ENCODE measurements around the gene SKP1.

SKP1 gene

GRCh38 chr5:134203630-134204029 is 26.9 kb upstream of the SKP1 start:
- H3K23ac ChIP-seq (ENCODE audit: low read length in 2 of 2) = no peak overlapping the region
- no peak overlapping the region for H2BK15ac ChIP-seq (ENCODE audit: low read depth, poor library complexity, severe bottlenecking)
- H3K9me3 ChIP-seq (ENCODE audit: control insufficient read depth, low read length) = no peaks in the 10 kb centered on the region
- no peak overlapping the region for H3K4me2 ChIP-seq (ENCODE audit: low read length, poor library complexity, severe bottlenecking)
- peaks cover 14% of the 10 kb centered on the region for H3K79me1 ChIP-seq (replicated peaks; ENCODE audit: low read length, poor library complexity, severe bottlenecking)
- no peak for DNase-seq
- WGBS = over 99% methylated on average over 3 of the region's 3 CpGs
- H2BK120ac ChIP-seq (ENCODE audit: low read depth, low read length) = no peak overlapping the region
- no peak overlapping the region for H3K18ac ChIP-seq (ENCODE audit: low read depth in 1 of 2, low read length in 2 of 2)
- no peak overlapping the region for H3K4ac ChIP-seq (ENCODE audit: low read depth in 1 of 2, low read length in 2 of 2)
- H2AK5ac ChIP-seq (ENCODE audit: low read length, severe bottlenecking) = no peak overlapping the region
- no peak overlapping the region for H4K8ac ChIP-seq (ENCODE audit: low read length)
- H3K27me3 ChIP-seq (ENCODE audit: control insufficient read depth in 1 of 2, insufficient read depth in 1 of 2, low read length in 2 of 2) = no peaks in the 10 kb centered on the region
- peaks cover 12% of the 10 kb centered on the region for H3K4me1 ChIP-seq (ENCODE audit: control insufficient read depth, insufficient read depth, low read depth, low read length)
- H3K9ac ChIP-seq (ENCODE audit: low read length) = no peak overlapping the region
- H3K27ac ChIP-seq (ENCODE audit: low read length, poor library complexity, severe bottlenecking) = no peak overlapping the region
- no peak overlapping the region for H2BK5ac ChIP-seq (ENCODE audit: low read depth, low read length, poor library complexity, severe bottlenecking)
- no peak overlapping the region for H3K14ac ChIP-seq (ENCODE audit: low read length in 2 of 2)
- H2AFZ ChIP-seq (ENCODE audit: low read depth, low read length) = no peak overlapping the region
- no peak overlapping the region for H2BK12ac ChIP-seq (ENCODE audit: low read length in 2 of 2)
- H3K36me3 ChIP-seq (ENCODE audit: control insufficient read depth in 1 of 2, insufficient read depth in 2 of 2, low read depth in 1 of 2, low read length in 2 of 2) = peaks cover 18 to 75% of the 10 kb centered on the region in 2 experiments
- no peak overlapping the region for H4K91ac ChIP-seq (ENCODE audit: low read length)
- H3K4me3 ChIP-seq (ENCODE audit: insufficient read depth in 1 of 2, low read depth in 1 of 2, low read length in 2 of 2) = no peak overlapping the region

- Histone ChIP-seq H2BK5ac (ENCODE audit: low read depth, low read length, poor library complexity, severe bottlenecking) (no peak overlapping the region), H3K4me1 (ENCODE audit: control insufficient read depth, insufficient read depth, low read depth, low read length) (no peaks in the 10 kb centered on the region), H3K18ac (ENCODE audit: low read depth in 1 of 2, low read length in 2 of 2) (no peak overlapping the region), H4K91ac (ENCODE audit: low read length) (no peak overlapping the region), H3K9ac (ENCODE audit: low read length) (no peak overlapping the region), H3K14ac (ENCODE audit: low read length in 2 of 2) (no peak overlapping the region), H3K36me3 (ENCODE audit: control insufficient read depth in 1 of 2, insufficient read depth in 2 of 2, low read depth in 1 of 2, low read length in 2 of 2) (peaks cover 13 to 57% of the 10 kb centered on the region in 2 experiments), H3K4me3 (ENCODE audit: insufficient read depth in 1 of 2, low read depth in 1 of 2, low read length in 2 of 2) (no peak overlapping the region), H2AK5ac (ENCODE audit: low read length, severe bottlenecking) (no peak overlapping the region), H3K4me2 (ENCODE audit: low read length, poor library complexity, severe bottlenecking) (no peak overlapping the region), H3K9me3 (ENCODE audit: control insufficient read depth, low read length) (no peaks in the 10 kb centered on the region), H3K27ac (ENCODE audit: low read length, poor library complexity, severe bottlenecking) (no peak overlapping the region), H2BK12ac (ENCODE audit: low read length in 2 of 2) (no peak overlapping the region), H4K8ac (ENCODE audit: low read length) (no peak overlapping the region), H2AFZ (ENCODE audit: low read depth, low read length) (no peak overlapping the region), H3K4ac (ENCODE audit: low read depth in 1 of 2, low read length in 2 of 2) (no peak overlapping the region), H3K23ac (ENCODE audit: low read length in 2 of 2) (no peak overlapping the region), H2BK15ac (ENCODE audit: low read depth, poor library complexity, severe bottlenecking) (no peak overlapping the region), H3K79me1 (replicated peaks; ENCODE audit: low read length, poor library complexity, severe bottlenecking) (peaks cover 18% of the 10 kb centered on the region), H3K27me3 (ENCODE audit: control insufficient read depth in 1 of 2, insufficient read depth in 1 of 2, low read length in 2 of 2) (no peaks in the 10 kb centered on the region), H2BK120ac (ENCODE audit: low read depth, low read length) (no peak overlapping the region)
- no peak for DNase-seq
- WGBS = 88% methylated on average over 5 of the region's 5 CpGs
These were observed 18.9 kb upstream of the SKP1 start for GRCh38 chr5:134195666-134196065.

GRCh38 chr5:134189031-134189430 is 12.3 kb upstream of the SKP1 start:
- H2BK120ac ChIP-seq (ENCODE audit: low read depth, low read length) = no peak overlapping the region

GRCh38 chr5:134188092-134188491 is 11.3 kb upstream of the SKP1 start:
- no peak overlapping the region for H2BK120ac ChIP-seq (ENCODE audit: low read depth, low read length)
- no peaks in the 10 kb centered on the region for H3K9me3 ChIP-seq (ENCODE audit: control insufficient read depth, low read length)
- no peak overlapping the region for H3K14ac ChIP-seq (ENCODE audit: low read length in 2 of 2)
- H2BK5ac ChIP-seq (ENCODE audit: low read depth, low read length, poor library complexity, severe bottlenecking) = no peak overlapping the region
- H3K36me3 ChIP-seq (ENCODE audit: control insufficient read depth in 1 of 2, insufficient read depth in 2 of 2, low read depth in 1 of 2, low read length in 2 of 2) = no peaks in the 10 kb centered on the region
- H3K4ac ChIP-seq (ENCODE audit: low read depth in 1 of 2, low read length in 2 of 2) = no peak overlapping the region
- H3K27me3 ChIP-seq (ENCODE audit: control insufficient read depth in 1 of 2, insufficient read depth in 1 of 2, low read length in 2 of 2) = no peaks in the 10 kb centered on the region
- H3K4me1 ChIP-seq (ENCODE audit: control insufficient read depth, insufficient read depth, low read depth, low read length) = peaks cover 4% of the 10 kb centered on the region
- H3K18ac ChIP-seq (ENCODE audit: low read depth in 1 of 2, low read length in 2 of 2) = no peak overlapping the region
- no peak overlapping the region for H3K27ac ChIP-seq (ENCODE audit: low read length, poor library complexity, severe bottlenecking)
- DNase-seq = no peak
- H2AK5ac ChIP-seq (ENCODE audit: low read length, severe bottlenecking) = no peak overlapping the region
- no peak overlapping the region for H4K8ac ChIP-seq (ENCODE audit: low read length)
- H3K23ac ChIP-seq (ENCODE audit: low read length in 2 of 2) = no peak overlapping the region
- no peak overlapping the region for H2BK12ac ChIP-seq (ENCODE audit: low read length in 2 of 2)
- H2BK15ac ChIP-seq (ENCODE audit: low read depth, poor library complexity, severe bottlenecking) = no peak overlapping the region
- no peak overlapping the region for H2AFZ ChIP-seq (ENCODE audit: low read depth, low read length)
- no peak overlapping the region for H3K4me2 ChIP-seq (ENCODE audit: low read length, poor library complexity, severe bottlenecking)
- no peak overlapping the region for H4K91ac ChIP-seq (ENCODE audit: low read length)
- H3K9ac ChIP-seq (ENCODE audit: low read length) = no peak overlapping the region
- 96% methylated on average over 1 of the region's 1 CpG for WGBS
- H3K79me1 ChIP-seq (replicated peaks; ENCODE audit: low read length, poor library complexity, severe bottlenecking) = peaks cover 10% of the 10 kb centered on the region
- H3K4me3 ChIP-seq (ENCODE audit: insufficient read depth in 1 of 2, low read depth in 1 of 2, low read length in 2 of 2) = no peak overlapping the region

More at GRCh38 chr5:134189031-134189430, 12.3 kb upstream of the SKP1 start:
- Histone ChIP-seq H2AK5ac (ENCODE audit: low read length, severe bottlenecking) (no peak overlapping the region), H3K36me3 (ENCODE audit: control insufficient read depth in 1 of 2, insufficient read depth in 2 of 2, low read depth in 1 of 2, low read length in 2 of 2) (no peaks in the 10 kb centered on the region), H3K9me3 (ENCODE audit: control insufficient read depth, low read length) (no peaks in the 10 kb centered on the region), H3K23ac (ENCODE audit: low read length in 2 of 2) (no peak overlapping the region), H2BK15ac (ENCODE audit: low read depth, poor library complexity, severe bottlenecking) (no peak overlapping the region), H3K79me1 (replicated peaks; ENCODE audit: low read length, poor library complexity, severe bottlenecking) (peaks cover 12% of the 10 kb centered on the region), H3K9ac (ENCODE audit: low read length) (no peak overlapping the region), H3K27ac (ENCODE audit: low read length, poor library complexity, severe bottlenecking) (no peak overlapping the region), H3K4ac (ENCODE audit: low read depth in 1 of 2, low read length in 2 of 2) (no peak overlapping the region), H3K27me3 (ENCODE audit: control insufficient read depth in 1 of 2, insufficient read depth in 1 of 2, low read length in 2 of 2) (no peaks in the 10 kb centered on the region), H3K4me2 (ENCODE audit: low read length, poor library complexity, severe bottlenecking) (no peak overlapping the region), H2BK12ac (ENCODE audit: low read length in 2 of 2) (no peak overlapping the region), H3K14ac (ENCODE audit: low read length in 2 of 2) (no peak overlapping the region), H3K4me1 (ENCODE audit: control insufficient read depth, insufficient read depth, low read depth, low read length) (peaks cover 4% of the 10 kb centered on the region), H4K8ac (ENCODE audit: low read length) (no peak overlapping the region), H2AFZ (ENCODE audit: low read depth, low read length) (no peak overlapping the region), H2BK5ac (ENCODE audit: low read depth, low read length, poor library complexity, severe bottlenecking) (no peak overlapping the region), H3K4me3 (ENCODE audit: insufficient read depth in 1 of 2, low read depth in 1 of 2, low read length in 2 of 2) (no peak overlapping the region), H3K18ac (ENCODE audit: low read depth in 1 of 2, low read length in 2 of 2) (no peak overlapping the region), H4K91ac (ENCODE audit: low read length) (no peak overlapping the region)
- no peak for DNase-seq
- WGBS = 94% methylated on average over 1 of the region's 3 CpGs
